ENCODE data around the gene KCNE3.

GRCh38 chr11:74434528-74434927 lies 32.8 kb downstream of the KCNE3 start:
- TF ChIP-seq RAD21 (IDR thresholded peaks at IDR 0.05; ENCODE audit: insufficient read depth, low read depth, low read length) (no peak), BCLAF1 (IDR thresholded peaks at IDR 0.05) (no peak), RFX5 (IDR thresholded peaks at IDR 0.05; ENCODE audit: low read depth, low read length) (no peak), POLR2A (IDR thresholded peaks at IDR 0.05; ENCODE audit: low read depth, low read length) (no peak), POLR2AphosphoS5 (IDR thresholded peaks at IDR 0.05; ENCODE audit: low read length) (no peak), YY1 (IDR thresholded peaks at IDR 0.05; ENCODE audit: low read depth, low read length) (no peak), CTCF (IDR thresholded peaks at IDR 0.05 in 2 of 3, conservative IDR thresholded peaks at IDR 0.05 in 1 of 3; ENCODE audit: control insufficient read depth in 2 of 3, extremely low read depth in 1 of 3, insufficient read depth in 1 of 3, low read depth in 3 of 3, low read length in 3 of 3) (no peak), REST (IDR thresholded peaks at IDR 0.05; ENCODE audit: low read depth, low read length) (no peak), SP1 (IDR thresholded peaks at IDR 0.05; ENCODE audit: low read depth, low read length) (no peak)
